ENCODE measurements around the gene FAM149B1. TPM values are rescaled to one million over a fixed set of nuclear protein-coding genes. Genes with fewer than 3 reads are reported as not detected.

Gene FAM149B1
- total RNA-seq, 1 experiment from 2014 or later = 14.1 TPM

GRCh38 chr10:73172867-73173266 is 4.9 kb downstream of the FAM149B1 start:
- Mint-ChIP-seq H3K4me3 (ENCODE audit: unreplicated experiment) (no peak overlapping the region), H3K27me3 (ENCODE audit: insufficient read depth, unreplicated experiment) (no peaks in the 10 kb centered on the region), H3K9me3 (ENCODE audit: unreplicated experiment) (no peaks in the 10 kb centered on the region), H3K4me1 (ENCODE audit: low read depth, unreplicated experiment) (no peaks in the 10 kb centered on the region), H3K27ac (ENCODE audit: unreplicated experiment) (no peak overlapping the region), H3K36me3 (ENCODE audit: insufficient read depth, unreplicated experiment) (peaks cover 11% of the 10 kb centered on the region)
- POLR2A ChIA-PET = no interaction called here
- no peak for DNase-seq
- Histone ChIP-seq H3K4me3 (ENCODE audit: low read depth, low read length) (no peak overlapping the region), H3K36me3 (ENCODE audit: control insufficient read depth, insufficient read depth, low read length) (no peaks in the 10 kb centered on the region), H3K27me3 (replicated peaks; ENCODE audit: control insufficient read depth, insufficient read depth, low read length) (no peaks in the 10 kb centered on the region), H3K4me1 (no peaks in the 10 kb centered on the region), H3K9me3 (no peaks in the 10 kb centered on the region)
- CTCF ChIA-PET = no interaction called here
- intact Hi-C loops (cut with micrococcal nuclease; ENCODE audit: unreplicated experiment) = no loop called here
- no peak for TF ChIP-seq CTCF (IDR thresholded peaks at IDR 0.05; ENCODE audit: insufficient read depth in 1 of 2, low read depth in 1 of 2, low read length in 1 of 2, severe bottlenecking in 1 of 2, unreplicated experiment in 1 of 2)
- BruUV-seq (replicated peaks) = no TSS peak

- CTCF ChIA-PET = no interaction called here
- no peak overlapping the region for H3K27ac Mint-ChIP-seq (ENCODE audit: unreplicated experiment)
- TF ChIP-seq CTCF (IDR thresholded peaks at IDR 0.05; ENCODE audit: insufficient read depth in 1 of 2, low read depth in 1 of 2, low read length in 1 of 2, severe bottlenecking in 1 of 2, unreplicated experiment in 1 of 2) = no peak
- Histone ChIP-seq H3K36me3 (ENCODE audit: control insufficient read depth, insufficient read depth, low read length) (no peaks in the 10 kb centered on the region), H3K4me3 (ENCODE audit: low read depth, low read length) (no peak overlapping the region), H3K4me1 (no peaks in the 10 kb centered on the region), H3K27me3 (replicated peaks; ENCODE audit: control insufficient read depth, insufficient read depth, low read length) (no peaks in the 10 kb centered on the region), H3K9me3 (no peaks in the 10 kb centered on the region)
- intact Hi-C loops (cut with micrococcal nuclease; ENCODE audit: unreplicated experiment) = no loop called here
- no peaks in the 10 kb centered on the region for H3K4me1 Mint-ChIP-seq (ENCODE audit: low read depth, unreplicated experiment)
- H3K4me3 Mint-ChIP-seq (ENCODE audit: unreplicated experiment) = no peak overlapping the region
- no peak for DNase-seq
- no peaks in the 10 kb centered on the region for H3K36me3 Mint-ChIP-seq (ENCODE audit: insufficient read depth, unreplicated experiment)
- POLR2A ChIA-PET = no interaction called here
- no peaks in the 10 kb centered on the region for H3K27me3 Mint-ChIP-seq (ENCODE audit: insufficient read depth, unreplicated experiment)
- H3K9me3 Mint-ChIP-seq (ENCODE audit: unreplicated experiment) = no peaks in the 10 kb centered on the region
- BruUV-seq (replicated peaks) = no TSS peak
These were observed 6.4 kb downstream of the FAM149B1 start for GRCh38 chr10:73174148-73174925.

GRCh38 chr10:73182568-73182967 is 14.6 kb downstream of the FAM149B1 start:
- DNase-seq = no peak
- no peaks in the 10 kb centered on the region for H3K27me3 Mint-ChIP-seq (ENCODE audit: insufficient read depth, unreplicated experiment)
- BruUV-seq (replicated peaks) = no TSS peak
- H3K9me3 Mint-ChIP-seq (ENCODE audit: unreplicated experiment) = no peaks in the 10 kb centered on the region
- peak overlapping the region; percentile 8 for H3K27ac Mint-ChIP-seq (ENCODE audit: unreplicated experiment)
- intact Hi-C loops (cut with micrococcal nuclease; ENCODE audit: unreplicated experiment) = no loop called here
- no peaks in the 10 kb centered on the region for H3K36me3 Mint-ChIP-seq (ENCODE audit: insufficient read depth, unreplicated experiment)
- H3K4me1 Mint-ChIP-seq (ENCODE audit: low read depth, unreplicated experiment) = peaks cover 16% of the 10 kb centered on the region
- H3K27me3 ChIP-seq (replicated peaks; ENCODE audit: control insufficient read depth, insufficient read depth, low read length) = no peaks in the 10 kb centered on the region
- no peak for TF ChIP-seq CTCF (IDR thresholded peaks at IDR 0.05; ENCODE audit: insufficient read depth in 1 of 2, low read depth in 1 of 2, low read length in 1 of 2, severe bottlenecking in 1 of 2, unreplicated experiment in 1 of 2)
- CTCF ChIA-PET = interaction anchor here (1.5 kb wide), 1 partner anchor 14 kb away, joined by 3 read pairs; no protein-coding TSS in a partner anchor
- H3K9me3 ChIP-seq = no peaks in the 10 kb centered on the region
- H3K4me1 ChIP-seq = peaks cover 7% of the 10 kb centered on the region; the same call in 1 of the 2 replicates
- H3K36me3 ChIP-seq (ENCODE audit: control insufficient read depth, insufficient read depth, low read length) = no peaks in the 10 kb centered on the region
- POLR2A ChIA-PET = interaction anchor here (0.7 kb wide), 1 partner anchor 64 kb away, joined by 4 read pairs; the partner anchor contains the start of gene DNAJC9
- no peak overlapping the region for H3K4me3 ChIP-seq (ENCODE audit: low read depth, low read length)
- no peak overlapping the region for H3K4me3 Mint-ChIP-seq (ENCODE audit: unreplicated experiment)
